Gastroesophageal sphincter (tissue), 4 donors: ENCODE results near the gene INSL3. TPM values are rescaled to one million over a fixed set of nuclear protein-coding genes. Genes with fewer than 3 reads are reported as not detected.

Experiments
- ATAC-seq: fragments of 150-250 bp; one replicate; pipeline ENCODE4 v1.9.1; 2016; ENCODE audit warnings: mild to moderate bottlenecking, moderate library complexity
- H3K27ac ChIP-seq, 4 donors: fragments of 200-600 bp; sonication (generic) in 3 of 4; 1 replicate in 3 of 4; 2 replicates in 1 of 4; pipeline ENCODE4 v1.5.1; 2016 to 2019
- H3K27me3 ChIP-seq: fragments of 200-600 bp; sonication (generic); one replicate; pipeline ENCODE4 v1.5.1; 2019
- H3K36me3 ChIP-seq, 2 donors: fragments of 200-600 bp; sonication (generic); one replicate each; pipeline ENCODE4 v1.5.1; 2019; ENCODE audit warnings: control low read depth in 1 of 2
- H3K4me1 ChIP-seq, 3 donors: fragments of 200-600 bp; sonication (generic); 1 replicate in 2 of 3; 2 replicates in 1 of 3; pipeline ENCODE4 v1.5.1; 2016 to 2019; ENCODE audit warnings: control low read depth in 2 of 3
- H3K4me3 ChIP-seq, 2 donors: fragments of 200-600 bp; sonication (generic); one replicate each; pipeline ENCODE4 v1.5.1; 2019; ENCODE audit warnings: mild to moderate bottlenecking in 1 of 2, moderate library complexity in 1 of 2
- H3K9me3 ChIP-seq, 3 donors: fragments of 200-600 bp; sonication (generic); one replicate each; pipeline ENCODE4 v1.5.1; 2017 to 2019; ENCODE audit warnings: control low read depth in 2 of 3
- EP300 ChIP-seq: sonication (generic); formaldehyde crosslinking; IDR thresholded peaks from one replicate; pipeline ENCODE4 v1.6.1; 2017; ENCODE audit warnings: antibody characterized with exemption, mild to moderate bottlenecking
- POLR2A ChIP-seq, 2 donors: fragments of 450-650 bp; IDR thresholded peaks; one replicate each; pipeline ENCODE4 v1.6.1; 2017; ENCODE audit warnings: antibody characterized with exemption in 2 of 2, mild to moderate bottlenecking in 2 of 2, moderate library complexity in 1 of 2
- POLR2AphosphoS5 ChIP-seq: sonication (generic); formaldehyde crosslinking; IDR thresholded peaks from one replicate; pipeline ENCODE4 v1.6.1; 2017; ENCODE audit warnings: antibody characterized with exemption
- WGBS, 2 donors: methylation state at CpG; one replicate each; pipeline ENCODE4 v1.1.5; 2018; ENCODE audit warnings: low coverage in 1 of 2; 5-methylcytosine and 5-hydroxymethylcytosine counted together
- total RNA-seq, 4 donors: library from RNA; depleted of rRNA; stranded (reverse); fragments of >200 nt; gene quantifications; one replicate each; pipeline ENCODE4 v1.1.0, GENCODE V29; 2016
- TF ChIP-seq, protein P1 (sequence below), 4 experiments: fragments of 200-600 bp in 2 of 4; fragments of 450-650 bp in 2 of 4; sonication (generic) in 1 of 4; IDR thresholded peaks; one replicate each; pipeline ENCODE4 v1.5.1; 2017 to 2019; ENCODE audit warnings: antibody characterized with exemption in 4 of 4, mild to moderate bottlenecking in 2 of 4, moderate library complexity in 2 of 4

The INSL3 gene
- total RNA-seq, 4 donors from 2014 or later, result not detected

GRCh38 chr19:17866312-17866963, 45.1 kb upstream of the INSL3 start:
- no peak for TF ChIP-seq POLR2A (IDR thresholded peaks at IDR 0.05)
- Histone ChIP-seq H3K27me3 (peaks cover 22% of the 10 kb centered on the region), H3K9me3 (no peaks in the 10 kb centered on the region), H3K4me1 (peaks cover 0 to 21% (median 0%) of the 10 kb centered on the region in 3 donors), H3K27ac (peak overlapping the region in 1 of 4 donors; percentile 13), H3K4me3 (no peak overlapping the region), H3K36me3 (peaks cover 0 to 49% of the 10 kb centered on the region in 2 donors)
- no peak for ATAC-seq
- 82 to 91% methylated on average over 3 to 7 of the region's 8 CpGs for WGBS, 2 donors

DNA sequence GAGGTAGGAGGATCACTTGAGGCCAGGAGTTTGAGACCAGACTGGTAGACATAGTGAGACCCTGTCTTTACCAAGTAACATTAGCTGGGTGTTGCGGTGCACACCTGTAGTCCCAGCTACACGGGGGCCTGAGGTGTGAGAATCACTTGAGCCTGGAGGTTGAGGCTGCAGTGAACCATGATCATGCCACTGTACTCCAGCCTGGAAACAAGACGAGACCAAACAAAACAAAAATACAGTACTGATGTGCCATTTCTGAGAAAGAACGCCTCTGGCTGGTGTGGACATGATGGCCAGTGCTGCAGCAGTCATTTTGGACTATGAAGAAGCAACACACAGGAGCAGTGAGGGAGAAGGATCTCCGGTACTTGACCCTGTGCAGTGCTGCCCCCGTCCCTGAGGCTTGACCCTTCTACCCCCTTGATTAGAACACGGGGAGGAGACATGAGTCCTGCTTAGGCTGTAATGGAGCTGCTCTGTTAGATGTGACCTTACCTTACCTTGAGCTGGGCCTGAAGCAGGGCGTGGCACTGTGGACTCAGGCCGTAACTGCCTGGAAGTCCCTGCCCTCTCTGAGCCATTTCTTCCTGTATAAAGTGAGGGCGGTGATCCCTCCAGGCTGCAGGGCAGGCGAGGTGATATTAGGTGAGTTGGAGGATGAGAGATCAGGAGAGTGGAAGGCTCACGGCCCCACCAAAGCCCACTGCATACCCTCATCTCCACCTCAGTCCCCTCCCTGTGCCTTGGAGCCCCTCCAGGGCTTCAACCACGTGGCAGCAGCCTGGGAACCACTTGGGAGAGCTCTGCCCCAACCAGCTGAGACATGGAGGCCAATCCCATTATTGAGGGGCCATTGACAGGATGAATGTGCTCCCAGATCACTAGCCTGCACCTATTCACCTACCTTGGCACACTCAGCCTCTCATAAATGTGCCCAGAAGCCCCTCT, 44.3 kb upstream of the INSL3 start:
- TF ChIP-seq POLR2A (IDR thresholded peaks at IDR 0.05) (no peak), EP300 (no peak), POLR2AphosphoS5 (peak; percentile 43)
- TF ChIP-seq, protein P1, sequence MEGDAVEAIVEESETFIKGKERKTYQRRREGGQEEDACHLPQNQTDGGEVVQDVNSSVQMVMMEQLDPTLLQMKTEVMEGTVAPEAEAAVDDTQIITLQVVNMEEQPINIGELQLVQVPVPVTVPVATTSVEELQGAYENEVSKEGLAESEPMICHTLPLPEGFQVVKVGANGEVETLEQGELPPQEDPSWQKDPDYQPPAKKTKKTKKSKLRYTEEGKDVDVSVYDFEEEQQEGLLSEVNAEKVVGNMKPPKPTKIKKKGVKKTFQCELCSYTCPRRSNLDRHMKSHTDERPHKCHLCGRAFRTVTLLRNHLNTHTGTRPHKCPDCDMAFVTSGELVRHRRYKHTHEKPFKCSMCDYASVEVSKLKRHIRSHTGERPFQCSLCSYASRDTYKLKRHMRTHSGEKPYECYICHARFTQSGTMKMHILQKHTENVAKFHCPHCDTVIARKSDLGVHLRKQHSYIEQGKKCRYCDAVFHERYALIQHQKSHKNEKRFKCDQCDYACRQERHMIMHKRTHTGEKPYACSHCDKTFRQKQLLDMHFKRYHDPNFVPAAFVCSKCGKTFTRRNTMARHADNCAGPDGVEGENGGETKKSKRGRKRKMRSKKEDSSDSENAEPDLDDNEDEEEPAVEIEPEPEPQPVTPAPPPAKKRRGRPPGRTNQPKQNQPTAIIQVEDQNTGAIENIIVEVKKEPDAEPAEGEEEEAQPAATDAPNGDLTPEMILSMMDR (IDR thresholded peaks at IDR 0.05), result no peak
- Histone ChIP-seq H3K27ac (peak overlapping the region in 1 of 4 donors; percentile 13), H3K4me1 (peaks cover 0 to 29% (median 5%) of the 10 kb centered on the region in 3 donors), H3K9me3 (no peaks in the 10 kb centered on the region), H3K4me3 (no peak overlapping the region), H3K27me3 (peaks cover 14% of the 10 kb centered on the region), H3K36me3 (peaks cover 0 to 52% of the 10 kb centered on the region in 2 donors)
- WGBS, 2 donors, result 60 to 73% methylated on average over 3 to 7 of the region's 13 CpGs
- no peak for ATAC-seq

DNA sequence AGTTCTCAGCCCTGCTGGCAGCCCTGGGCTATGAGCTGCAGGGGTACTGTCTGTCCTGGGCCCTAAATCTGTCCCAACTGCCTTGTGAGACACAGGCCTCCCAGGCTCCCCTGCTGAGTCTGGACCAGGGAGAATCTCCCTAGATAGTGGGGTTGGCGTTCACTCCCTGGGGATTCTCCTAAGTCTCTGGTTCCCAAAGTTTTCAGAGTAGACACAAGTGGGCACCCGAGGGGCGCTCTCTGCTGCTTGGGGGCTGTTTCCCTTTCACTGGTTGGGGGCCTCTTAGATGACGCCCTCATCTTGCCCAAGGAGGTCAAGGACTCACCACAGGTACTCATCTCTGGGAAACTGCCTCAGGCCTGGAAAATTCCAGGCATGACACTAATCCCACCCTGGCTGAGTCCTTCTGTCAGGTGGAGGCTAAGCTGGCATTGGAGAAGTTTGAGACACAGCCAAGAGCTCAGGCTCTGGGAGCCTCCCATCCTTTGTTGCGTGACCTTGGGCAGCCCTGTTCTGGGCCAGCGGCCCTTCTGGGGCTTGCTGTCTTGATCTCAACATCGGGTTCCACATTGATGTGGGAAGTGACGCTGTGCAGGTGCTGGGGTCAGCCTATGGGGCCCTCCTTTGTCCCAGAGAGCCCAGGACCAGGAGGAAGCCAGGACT, 42.3 kb upstream of the INSL3 start:
- peaks cover 0 to 52% of the 10 kb centered on the region in 2 donors for H3K36me3 ChIP-seq

GRCh38 chr19:17862711-17863519, 41.6 kb upstream of the INSL3 start:
- peaks cover 0 to 52% of the 10 kb centered on the region in 2 donors for H3K36me3 ChIP-seq

More for the DNA sequence above, 42.3 kb upstream of the INSL3 start:
- 60% methylated on average over 1 of the region's 8 CpGs; no CpG with 5 or more reads in 1 of the 2 donors for WGBS, 2 donors
- H3K9me3 ChIP-seq, result no peaks in the 10 kb centered on the region
- TF ChIP-seq EP300, result no peak
- TF ChIP-seq POLR2A (IDR thresholded peaks at IDR 0.05), result no peak
- TF ChIP-seq, protein P1 (IDR thresholded peaks at IDR 0.05), result no peak
- no peak for TF ChIP-seq POLR2AphosphoS5
- no peak overlapping the region for H3K27ac ChIP-seq
- ATAC-seq, result no peak
- no peaks in the 10 kb centered on the region for H3K27me3 ChIP-seq
- no peak overlapping the region for H3K4me3 ChIP-seq
- peaks cover 0 to 35% (median 8%) of the 10 kb centered on the region in 3 donors for H3K4me1 ChIP-seq

More at GRCh38 chr19:17862711-17863519, 41.6 kb upstream of the INSL3 start:
- Histone ChIP-seq H3K4me3 (no peak overlapping the region), H3K27me3 (no peaks in the 10 kb centered on the region), H3K4me1 (peaks cover 0 to 35% (median 8%) of the 10 kb centered on the region in 3 donors), H3K27ac (no peak overlapping the region), H3K9me3 (no peaks in the 10 kb centered on the region)
- ATAC-seq, result no peak
- 100% methylated on average over 2 of the region's 31 CpGs; no CpG with 5 or more reads in 1 of the 2 donors for WGBS, 2 donors
- TF ChIP-seq POLR2AphosphoS5 (no peak), EP300 (no peak), POLR2A (IDR thresholded peaks at IDR 0.05) (no peak)
- TF ChIP-seq, protein P1 (IDR thresholded peaks at IDR 0.05), result no peak
